ENCODE results near the gene PACRG.

PACRG gene

DNA sequence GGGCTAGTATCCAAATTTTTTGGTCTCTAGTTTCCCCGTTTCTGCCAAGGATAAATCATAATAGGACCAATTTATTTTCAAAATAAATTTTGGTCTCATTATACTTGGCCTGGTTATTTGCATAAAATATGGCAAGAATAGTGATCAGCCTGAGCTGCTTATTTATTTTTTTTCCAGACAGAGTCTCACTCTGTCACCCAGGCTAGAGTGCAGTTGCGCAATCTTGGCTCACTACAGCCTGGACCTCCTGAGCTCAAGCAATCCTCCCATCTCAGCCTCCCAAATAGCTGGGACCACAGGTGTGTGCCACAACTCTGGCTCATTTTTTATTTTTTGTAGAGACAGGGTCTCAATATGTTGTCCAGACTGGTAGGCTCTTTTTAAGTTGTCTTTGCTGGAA, 329.5 kb downstream of the PACRG start:
- Histone ChIP-seq H3K27me3 (no peaks in the 10 kb centered on the region), H3K4me1 (no peaks in the 10 kb centered on the region), H3K4me3 (no peak overlapping the region), H3K9me3 (peaks cover 0 to 14% (median 0%) of the 10 kb centered on the region in 3 donors), H3K27ac (no peak overlapping the region), H3K36me3 (no peaks in the 10 kb centered on the region)
- intact Hi-C loops (cut with DNase I; ENCODE audit: low total_unique reads) = no loop called here
- no peak for DNase-seq
- TF ChIP-seq, protein P1, sequence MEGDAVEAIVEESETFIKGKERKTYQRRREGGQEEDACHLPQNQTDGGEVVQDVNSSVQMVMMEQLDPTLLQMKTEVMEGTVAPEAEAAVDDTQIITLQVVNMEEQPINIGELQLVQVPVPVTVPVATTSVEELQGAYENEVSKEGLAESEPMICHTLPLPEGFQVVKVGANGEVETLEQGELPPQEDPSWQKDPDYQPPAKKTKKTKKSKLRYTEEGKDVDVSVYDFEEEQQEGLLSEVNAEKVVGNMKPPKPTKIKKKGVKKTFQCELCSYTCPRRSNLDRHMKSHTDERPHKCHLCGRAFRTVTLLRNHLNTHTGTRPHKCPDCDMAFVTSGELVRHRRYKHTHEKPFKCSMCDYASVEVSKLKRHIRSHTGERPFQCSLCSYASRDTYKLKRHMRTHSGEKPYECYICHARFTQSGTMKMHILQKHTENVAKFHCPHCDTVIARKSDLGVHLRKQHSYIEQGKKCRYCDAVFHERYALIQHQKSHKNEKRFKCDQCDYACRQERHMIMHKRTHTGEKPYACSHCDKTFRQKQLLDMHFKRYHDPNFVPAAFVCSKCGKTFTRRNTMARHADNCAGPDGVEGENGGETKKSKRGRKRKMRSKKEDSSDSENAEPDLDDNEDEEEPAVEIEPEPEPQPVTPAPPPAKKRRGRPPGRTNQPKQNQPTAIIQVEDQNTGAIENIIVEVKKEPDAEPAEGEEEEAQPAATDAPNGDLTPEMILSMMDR (IDR thresholded peaks at IDR 0.05) = no peak

DNA sequence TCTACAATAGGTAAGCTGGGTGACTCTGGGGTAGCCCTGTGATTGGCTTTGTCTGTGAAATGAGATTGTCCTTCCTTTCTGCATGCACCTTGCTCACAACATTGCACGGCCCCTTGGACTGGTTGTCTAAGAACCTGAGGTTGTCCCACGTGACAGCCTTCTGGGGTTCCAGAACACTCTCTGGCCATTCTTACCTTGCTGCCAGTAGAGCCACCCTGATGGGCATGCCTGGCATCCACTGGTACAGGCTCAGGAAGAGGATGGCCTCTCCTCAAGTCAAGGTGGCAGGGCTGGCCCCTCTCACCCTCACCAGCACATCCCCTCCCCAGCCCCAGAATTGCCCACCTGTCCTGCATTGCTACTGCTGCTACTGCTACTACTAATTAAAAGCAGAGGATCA, 335.0 kb downstream of the PACRG start:
- Histone ChIP-seq H3K36me3 (no peaks in the 10 kb centered on the region), H3K27ac (no peak overlapping the region), H3K4me1 (no peaks in the 10 kb centered on the region), H3K4me3 (no peak overlapping the region), H3K27me3 (no peaks in the 10 kb centered on the region), H3K9me3 (peaks cover 0 to 7% (median 0%) of the 10 kb centered on the region in 3 donors)
- no peak for DNase-seq
- TF ChIP-seq, protein P1 (IDR thresholded peaks at IDR 0.05) = no peak
- intact Hi-C loops (cut with DNase I; ENCODE audit: low total_unique reads) = no loop called here

DNA sequence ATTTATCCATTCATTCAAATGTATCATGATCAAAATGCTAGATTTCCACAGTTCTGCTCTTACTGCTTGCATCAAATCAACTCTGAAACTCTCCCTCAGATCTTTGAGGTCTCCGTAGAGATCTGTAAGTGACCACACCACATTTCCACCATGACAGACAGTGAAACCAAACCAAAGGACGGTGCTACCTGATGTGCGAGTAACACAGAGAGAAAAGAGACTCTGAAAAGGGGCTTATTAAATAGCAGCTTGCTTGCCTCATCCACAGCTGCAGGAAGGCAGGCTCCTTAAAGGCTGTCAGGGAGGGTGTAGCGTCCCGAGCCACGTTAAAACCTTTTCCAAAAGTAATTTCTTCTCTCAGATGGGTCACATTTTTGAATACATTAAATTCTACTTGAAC, 335.8 kb downstream of the PACRG start:
- no peak for DNase-seq
- intact Hi-C loops (cut with DNase I; ENCODE audit: low total_unique reads) = no loop called here
- H3K9me3 ChIP-seq = peaks cover 0 to 7% (median 0%) of the 10 kb centered on the region in 3 donors
- H3K27ac ChIP-seq = no peak overlapping the region
- H3K36me3 ChIP-seq = no peaks in the 10 kb centered on the region
- no peaks in the 10 kb centered on the region for H3K4me1 ChIP-seq
- H3K4me3 ChIP-seq = no peak overlapping the region
- no peaks in the 10 kb centered on the region for H3K27me3 ChIP-seq
- TF ChIP-seq, protein P1 (IDR thresholded peaks at IDR 0.05) = no peak

DNA sequence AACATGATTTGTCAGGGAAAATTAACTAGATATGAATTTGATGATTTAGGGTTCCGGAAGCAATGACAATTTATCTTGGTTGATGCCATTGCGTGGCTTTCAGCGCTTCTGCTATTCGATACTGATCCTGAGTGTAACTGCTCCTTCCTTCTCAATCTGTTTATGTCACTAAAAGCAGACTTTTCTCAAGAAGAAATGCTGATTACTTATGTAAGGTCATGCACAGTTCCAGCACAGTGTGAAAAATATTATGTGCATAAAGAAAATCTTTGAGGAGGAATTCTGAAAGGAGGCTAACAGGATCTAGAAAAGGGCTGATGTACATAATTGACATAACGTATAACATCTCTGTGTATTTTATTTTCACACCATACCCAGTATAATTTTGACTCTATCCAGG, 336.6 kb downstream of the PACRG start:
- H3K27ac ChIP-seq = no peak overlapping the region
- intact Hi-C loops (cut with DNase I; ENCODE audit: low total_unique reads) = no loop called here
- no peak for DNase-seq

DNA sequence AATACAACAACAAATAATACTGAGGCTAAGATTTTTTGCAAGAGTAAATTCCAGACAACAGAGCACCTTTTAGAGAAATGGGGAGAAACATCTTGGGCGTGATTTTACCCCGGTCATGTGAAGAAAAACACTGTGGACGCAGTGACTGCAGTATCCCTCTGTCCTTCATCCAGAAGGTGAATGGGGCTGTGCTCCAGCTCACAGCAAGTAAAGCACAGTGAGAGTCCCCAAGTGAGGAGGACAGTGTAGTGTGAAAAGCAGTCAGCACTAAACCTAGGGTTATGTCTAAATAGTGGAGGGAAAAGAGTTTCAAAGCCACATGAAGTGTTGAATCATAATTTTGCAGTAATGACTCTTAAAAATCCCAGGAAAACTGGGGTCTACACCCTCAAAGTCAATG, 338.4 kb downstream of the PACRG start:
- Histone ChIP-seq H3K36me3 (no peaks in the 10 kb centered on the region), H3K9me3 (no peaks in the 10 kb centered on the region), H3K27ac (no peak overlapping the region), H3K4me3 (no peak overlapping the region), H3K27me3 (no peaks in the 10 kb centered on the region), H3K4me1 (no peaks in the 10 kb centered on the region)
- TF ChIP-seq, protein P1 (IDR thresholded peaks at IDR 0.05) = no peak
- intact Hi-C loops (cut with DNase I; ENCODE audit: low total_unique reads) = no loop called here
- no peak for DNase-seq

More for the DNA sequence above, 336.6 kb downstream of the PACRG start:
- no peaks in the 10 kb centered on the region for H3K4me1 ChIP-seq
- H3K9me3 ChIP-seq = peaks cover 0 to 2% (median 0%) of the 10 kb centered on the region in 3 donors
- no peak overlapping the region for H3K4me3 ChIP-seq
- H3K27me3 ChIP-seq = no peaks in the 10 kb centered on the region
- TF ChIP-seq, protein P1 (IDR thresholded peaks at IDR 0.05) = no peak
- H3K36me3 ChIP-seq = no peaks in the 10 kb centered on the region

DNA sequence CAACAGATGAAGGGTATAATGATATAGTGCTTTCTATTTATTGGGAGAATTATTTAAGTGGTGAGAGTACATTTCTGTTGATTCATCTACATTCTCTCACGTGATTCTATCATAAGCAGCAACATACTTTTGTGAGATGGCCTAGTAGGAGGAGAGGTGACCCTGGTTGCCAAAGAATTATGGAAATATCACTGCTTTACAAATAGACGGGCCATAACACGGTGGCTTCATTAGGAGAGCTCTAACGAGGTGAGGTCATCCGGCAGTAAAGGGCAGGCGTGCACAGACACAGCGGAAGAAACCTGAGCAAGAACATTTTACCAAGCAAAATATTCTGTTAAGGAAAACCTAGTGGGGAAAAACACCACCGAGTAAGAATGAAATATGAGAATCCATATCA, 349.4 kb downstream of the PACRG start:
- Histone ChIP-seq H3K9me3 (no peaks in the 10 kb centered on the region), H3K36me3 (no peaks in the 10 kb centered on the region), H3K4me1 (no peaks in the 10 kb centered on the region), H3K4me3 (no peak overlapping the region), H3K27ac (no peak overlapping the region), H3K27me3 (no peaks in the 10 kb centered on the region)
- intact Hi-C loops (cut with DNase I; ENCODE audit: low total_unique reads) = no loop called here
- TF ChIP-seq, protein P1 (IDR thresholded peaks at IDR 0.05) = no peak
- no peak for DNase-seq
